ENCODE results near the gene OOEP. TPM values are rescaled to one million over a fixed set of nuclear protein-coding genes. Genes with fewer than 3 reads are reported as not detected.
"Not testable (repeated sequence)": the region's sequence is repeated elsewhere in the genome, so short reads cannot be mapped to it uniquely, and the experiment has no call there.

OOEP gene
- total RNA-seq (not detected), polyA plus RNA-seq (ENCODE audit: insufficient read depth in 1 of 8, insufficient read length in 8 of 8, low replicate concordance in 1 of 8) (under 1 TPM in 1 of 8 donors, not detected in 7; 0.16 TPM)
- long read RNA-seq, donor 1: 0 reads
- long read RNA-seq, donor 2: 0 reads
- long read RNA-seq, donor 3: 0 reads
- long read RNA-seq, donor 4: 0 reads
- long read RNA-seq, donor 5: 0 reads
- long read RNA-seq, donor 6: 0 reads
- long read RNA-seq, donor 7: 0 reads
- long read RNA-seq, donor 8: 0 reads
- long read RNA-seq, donor 9: 0 reads
- long read RNA-seq, donor 10: 0 reads
- long read RNA-seq, donor 11: 0 reads

DNA sequence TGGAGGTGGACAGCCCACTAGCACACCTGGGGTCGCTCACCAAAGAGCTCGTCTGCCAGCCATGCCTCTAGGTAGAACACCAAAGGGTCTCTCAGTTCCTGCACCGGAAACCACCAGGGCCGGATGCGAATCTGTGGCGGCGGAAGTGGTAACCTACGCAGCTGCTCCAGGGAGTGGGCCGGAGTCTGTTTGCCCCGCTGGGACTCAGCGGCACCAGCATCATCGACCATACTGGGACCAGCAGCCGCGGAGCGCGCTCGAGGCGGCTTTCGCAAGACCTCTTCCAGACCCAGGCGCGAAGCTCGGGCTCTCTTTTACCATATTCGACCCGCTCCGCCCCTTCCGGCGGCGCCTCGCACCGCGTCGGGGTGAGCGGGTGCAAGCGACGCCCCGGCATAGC, at the start of gene OOEP:
Gene OOEP (minus strand): TSS at position 335 of the 400 bp plus-strand sequence. CDS start 105 bp downstream, at position 230.
- Histone ChIP-seq H3K9me3 (replicated peaks; ENCODE audit: control insufficient read depth, low read depth, low read length) (peaks cover 10% of the 10 kb centered on the region), H3K4me3 (ENCODE audit: low read length) (no peak within 1 kb of the TSS), H3K4me1 (ENCODE audit: control insufficient read depth, insufficient read depth, low read length) (no peaks in the 10 kb centered on the region), H3K27ac (ENCODE audit: low read length) (no peak within 1 kb of the TSS), H3K27me3 (ENCODE audit: control insufficient read depth, insufficient read depth, low read length) (no peaks in the 10 kb centered on the region), H3K36me3 (ENCODE audit: control insufficient read depth, insufficient read depth, low read length) (no peaks in the 10 kb centered on the region)
- DNase-seq: no peak
- 97% methylated on average over 36 of the region's 36 CpGs for WGBS (ENCODE audit: insufficient coverage)

DNA sequence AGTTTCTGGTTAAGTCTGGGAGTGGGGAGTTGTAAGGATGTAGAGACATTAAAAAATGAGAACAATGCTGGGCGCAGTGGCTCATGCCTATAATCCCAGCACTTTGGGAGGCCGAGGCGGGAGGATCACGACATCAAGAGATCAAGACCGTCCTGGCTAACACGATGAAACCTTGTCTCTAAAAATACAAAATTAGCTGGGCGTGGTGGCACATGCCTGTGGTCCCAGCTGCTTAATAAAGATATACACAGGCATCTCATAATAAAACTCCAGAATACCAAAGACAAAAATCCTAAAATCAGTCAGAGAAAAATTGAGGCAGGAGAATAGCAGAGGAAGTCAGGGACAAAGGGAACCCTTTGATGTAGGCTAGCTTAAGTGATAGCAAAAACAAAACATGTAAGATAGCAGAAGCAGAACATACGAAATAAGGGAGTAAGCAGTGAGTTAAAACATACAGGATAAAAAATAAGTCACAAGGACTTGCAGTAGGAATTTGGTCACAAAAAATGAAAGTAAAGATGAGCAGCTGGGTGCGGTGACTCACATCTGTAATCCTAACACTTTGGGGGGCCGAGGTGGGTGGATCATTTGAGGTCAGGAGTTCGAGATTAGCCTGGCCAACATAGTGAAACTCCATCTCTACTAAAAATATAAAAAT, 48.5 kb upstream of the OOEP start:
- Histone ChIP-seq H3K4me3 (ENCODE audit: low read length) (no peak overlapping the region), H3K27me3 (ENCODE audit: control insufficient read depth, insufficient read depth, low read length) (no peaks in the 10 kb centered on the region), H3K9me3 (replicated peaks; ENCODE audit: control insufficient read depth, low read depth, low read length) (no peaks in the 10 kb centered on the region), H3K27ac (ENCODE audit: low read length) (no peak overlapping the region), H3K36me3 (ENCODE audit: control insufficient read depth, insufficient read depth, low read length) (peaks cover 4% of the 10 kb centered on the region), H3K4me1 (ENCODE audit: control insufficient read depth, insufficient read depth, low read length) (no peaks in the 10 kb centered on the region)
- DNase-seq: no peak
- 82% methylated on average over 6 of the region's 11 CpGs for WGBS (ENCODE audit: insufficient coverage)

DNA sequence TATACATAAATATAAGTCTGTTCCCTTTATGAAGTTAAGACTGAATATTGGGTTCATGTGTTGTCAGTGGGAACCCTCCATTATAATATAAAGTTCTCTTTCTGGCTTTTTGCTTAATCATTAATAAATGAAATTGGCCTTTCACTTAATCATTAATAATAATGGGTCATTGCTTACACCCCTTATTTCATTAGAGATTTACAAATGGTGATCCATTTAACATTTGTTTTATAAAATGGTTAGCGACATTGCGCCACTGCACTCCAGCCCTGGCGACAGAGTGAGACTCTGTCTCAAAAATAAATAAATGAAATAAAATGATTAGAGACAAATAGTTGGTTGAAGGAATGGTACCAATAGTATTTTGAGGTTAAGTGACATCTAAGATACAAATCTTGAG, 43.4 kb upstream of the OOEP start:
- Histone ChIP-seq H3K4me1 (ENCODE audit: control insufficient read depth, insufficient read depth, low read length) (no peaks in the 10 kb centered on the region), H3K4me3 (ENCODE audit: low read length) (no peak overlapping the region), H3K27ac (ENCODE audit: low read length) (no peak overlapping the region), H3K9me3 (replicated peaks; ENCODE audit: control insufficient read depth, low read depth, low read length) (no peaks in the 10 kb centered on the region), H3K27me3 (ENCODE audit: control insufficient read depth, insufficient read depth, low read length) (no peaks in the 10 kb centered on the region), H3K36me3 (ENCODE audit: control insufficient read depth, insufficient read depth, low read length) (no peaks in the 10 kb centered on the region)
- no peak for DNase-seq
- no CpG with 5 or more reads among the region's 3 CpGs for WGBS (ENCODE audit: insufficient coverage)

DNA sequence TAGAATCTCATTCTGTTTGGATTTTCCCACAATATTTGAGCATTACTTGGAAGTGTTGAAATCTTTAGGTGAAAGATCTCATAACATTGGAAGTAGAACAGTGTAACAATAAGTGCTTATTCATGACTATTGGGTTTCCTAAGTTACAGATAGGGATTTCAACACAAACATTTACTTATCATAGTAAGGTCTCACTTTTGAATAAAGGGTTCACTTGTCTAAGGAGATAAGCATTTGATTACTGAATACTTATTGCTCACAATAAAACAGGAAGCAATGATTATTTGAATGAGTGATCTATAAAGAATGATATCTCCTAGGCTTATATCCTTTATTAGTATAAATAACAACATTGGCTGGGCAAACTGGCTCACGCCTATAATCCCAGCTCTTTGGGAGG, 39.7 kb upstream of the OOEP start:
- 100% methylated on average over 1 of the region's 1 CpG for WGBS (ENCODE audit: insufficient coverage)
- Histone ChIP-seq H3K4me3 (ENCODE audit: low read length) (no peak overlapping the region), H3K27ac (ENCODE audit: low read length) (no peak overlapping the region), H3K4me1 (ENCODE audit: control insufficient read depth, insufficient read depth, low read length) (no peaks in the 10 kb centered on the region), H3K27me3 (ENCODE audit: control insufficient read depth, insufficient read depth, low read length) (no peaks in the 10 kb centered on the region), H3K36me3 (ENCODE audit: control insufficient read depth, insufficient read depth, low read length) (no peaks in the 10 kb centered on the region), H3K9me3 (replicated peaks; ENCODE audit: control insufficient read depth, low read depth, low read length) (no peaks in the 10 kb centered on the region)
- no peak for DNase-seq

DNA sequence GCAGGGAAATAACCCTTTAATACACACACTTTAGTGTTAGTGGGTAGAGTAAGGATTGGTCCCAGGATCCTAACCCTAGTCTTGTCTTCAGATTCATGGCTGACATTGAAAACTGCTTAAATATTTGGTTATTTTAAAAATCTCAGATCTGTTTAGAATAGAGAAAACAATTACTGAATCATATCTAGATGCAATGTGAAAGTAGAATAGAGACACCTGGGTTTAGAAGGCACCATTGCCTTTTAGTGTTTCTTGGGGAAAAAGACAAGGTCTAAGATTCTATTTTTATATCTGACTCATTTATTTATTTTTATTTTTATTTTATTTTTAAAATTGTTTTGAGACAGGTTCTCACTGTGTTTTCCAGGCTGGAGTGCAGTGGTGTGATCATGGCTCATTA, 31.0 kb upstream of the OOEP start:
- H3K4me1 ChIP-seq (ENCODE audit: control insufficient read depth, insufficient read depth, low read length): no peaks in the 10 kb centered on the region
- H3K4me3 ChIP-seq (ENCODE audit: low read length): no peak overlapping the region
- H3K27me3 ChIP-seq (ENCODE audit: control insufficient read depth, insufficient read depth, low read length): no peaks in the 10 kb centered on the region

DNA sequence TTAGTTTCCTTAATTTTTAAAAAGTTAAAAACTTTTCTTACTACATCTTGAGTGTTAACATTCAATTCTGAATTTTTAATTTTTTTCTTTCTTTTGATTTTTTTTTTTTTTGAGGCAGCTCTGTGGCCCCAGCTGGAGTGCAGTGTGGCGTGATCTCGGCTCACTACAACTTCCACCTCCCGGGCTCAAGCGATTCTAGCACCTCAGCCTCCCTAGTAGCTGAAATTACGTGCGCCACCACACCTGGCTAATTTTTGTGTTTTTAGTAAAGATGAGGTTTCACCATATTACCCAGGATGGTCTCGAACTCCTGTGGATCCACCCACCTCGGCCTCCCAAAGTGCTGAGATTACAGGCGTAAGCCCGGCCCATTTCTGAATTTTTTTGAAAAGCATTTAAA, 26.2 kb upstream of the OOEP start:
- Histone ChIP-seq H3K36me3 (ENCODE audit: control insufficient read depth, insufficient read depth, low read length) (no peaks in the 10 kb centered on the region), H3K27me3 (ENCODE audit: control insufficient read depth, insufficient read depth, low read length) (no peaks in the 10 kb centered on the region), H3K4me3 (ENCODE audit: low read length) (no peak overlapping the region), H3K4me1 (ENCODE audit: control insufficient read depth, insufficient read depth, low read length) (no peaks in the 10 kb centered on the region), H3K27ac (ENCODE audit: low read length) (no peak overlapping the region), H3K9me3 (replicated peaks; ENCODE audit: control insufficient read depth, low read depth, low read length) (no peaks in the 10 kb centered on the region)
- DNase-seq: no peak
- no CpG with 5 or more reads among the region's 10 CpGs for WGBS (ENCODE audit: insufficient coverage)

More for the DNA sequence above, 31.0 kb upstream of the OOEP start:
- H3K9me3 ChIP-seq (replicated peaks; ENCODE audit: control insufficient read depth, low read depth, low read length): no peaks in the 10 kb centered on the region
- H3K36me3 ChIP-seq (ENCODE audit: control insufficient read depth, insufficient read depth, low read length): no peaks in the 10 kb centered on the region
- no peak for DNase-seq
- no peak overlapping the region for H3K27ac ChIP-seq (ENCODE audit: low read length)

DNA sequence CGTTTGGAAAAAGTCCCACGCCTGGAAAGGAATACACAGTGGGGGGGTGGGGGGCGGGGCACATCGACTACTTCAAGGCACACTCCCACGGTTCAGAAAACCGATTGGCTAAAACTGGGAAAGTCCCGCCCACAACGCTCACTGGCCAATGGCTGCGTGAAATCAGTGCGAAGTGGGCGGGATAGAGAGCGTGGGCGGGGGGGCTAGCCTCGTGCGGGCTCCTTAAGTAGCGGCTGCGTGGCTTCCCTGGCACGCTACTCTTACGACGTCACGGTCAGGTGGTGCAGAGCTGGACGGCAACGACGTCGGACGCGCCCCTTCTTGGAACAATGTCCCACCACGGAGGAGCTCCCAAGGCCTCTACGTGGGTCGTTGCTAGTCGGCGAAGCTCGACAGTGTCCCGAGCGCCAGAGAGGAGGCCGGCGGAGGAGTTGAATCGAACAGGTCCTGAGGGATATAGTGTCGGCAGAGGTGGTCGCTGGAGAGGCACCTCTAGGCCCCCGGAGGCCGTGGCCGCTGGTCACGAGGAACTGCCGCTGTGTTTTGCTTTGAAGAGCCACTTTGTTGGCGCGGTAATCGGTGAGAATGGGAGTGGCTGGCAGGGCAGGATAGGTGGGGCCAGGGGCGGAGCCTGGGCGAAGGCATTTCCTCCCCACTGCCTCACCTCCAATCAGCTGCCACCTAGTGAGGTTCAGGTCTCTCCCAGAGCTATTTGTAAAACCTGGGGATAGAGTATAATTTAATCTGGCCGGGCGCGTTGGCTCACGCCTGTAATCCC, 25.1 kb upstream of the OOEP start, which contains the start of gene DDX43:
Gene DDX43 (plus strand): TSS at position 252 of the 778 bp plus-strand sequence. CDS start 78 bp downstream, at position 330.
- peak; percentile 41 for DNase-seq
- H3K4me1 ChIP-seq (ENCODE audit: control insufficient read depth, insufficient read depth, low read length): no peaks in the 10 kb centered on the region
- H3K4me3 ChIP-seq (ENCODE audit: low read length): no peak within 1 kb of the TSS
- H3K27me3 ChIP-seq (ENCODE audit: control insufficient read depth, insufficient read depth, low read length): no peaks in the 10 kb centered on the region
- WGBS (ENCODE audit: insufficient coverage): 83% methylated on average over 40 of the region's 54 CpGs
- no peaks in the 10 kb centered on the region for H3K9me3 ChIP-seq (replicated peaks; ENCODE audit: control insufficient read depth, low read depth, low read length)
- H3K27ac ChIP-seq (ENCODE audit: low read length): no peak within 1 kb of the TSS
- H3K36me3 ChIP-seq (ENCODE audit: control insufficient read depth, insufficient read depth, low read length): no peaks in the 10 kb centered on the region

DNA sequence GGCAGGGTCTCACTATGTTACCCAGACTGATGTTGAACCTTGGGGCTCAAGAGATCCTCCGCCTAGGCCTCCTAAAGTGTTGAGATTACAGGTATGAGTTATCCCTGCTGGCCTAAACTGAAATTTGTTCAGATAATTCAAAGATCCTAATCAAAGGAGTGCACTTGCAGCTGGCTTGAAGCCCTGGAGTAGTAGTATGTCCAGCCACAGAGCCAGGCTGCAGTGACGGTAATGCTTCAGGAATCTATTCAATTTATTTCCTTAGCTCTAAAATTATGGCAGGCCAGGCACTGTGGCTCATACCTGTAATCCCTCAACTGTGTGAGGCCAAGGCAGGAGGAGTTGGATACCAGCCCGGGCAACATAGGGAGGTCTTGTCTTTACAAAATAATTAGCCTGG, 23.6 kb upstream of the OOEP start:
- Histone ChIP-seq H3K9me3 (replicated peaks; ENCODE audit: control insufficient read depth, low read depth, low read length) (no peaks in the 10 kb centered on the region), H3K4me1 (ENCODE audit: control insufficient read depth, insufficient read depth, low read length) (no peaks in the 10 kb centered on the region), H3K27me3 (ENCODE audit: control insufficient read depth, insufficient read depth, low read length) (peaks cover 6% of the 10 kb centered on the region), H3K36me3 (ENCODE audit: control insufficient read depth, insufficient read depth, low read length) (no peaks in the 10 kb centered on the region), H3K27ac (ENCODE audit: low read length) (no peak overlapping the region), H3K4me3 (ENCODE audit: low read length) (no peak overlapping the region)
- 87% methylated on average over 3 of the region's 3 CpGs for WGBS (ENCODE audit: insufficient coverage)
- DNase-seq: no peak

DNA sequence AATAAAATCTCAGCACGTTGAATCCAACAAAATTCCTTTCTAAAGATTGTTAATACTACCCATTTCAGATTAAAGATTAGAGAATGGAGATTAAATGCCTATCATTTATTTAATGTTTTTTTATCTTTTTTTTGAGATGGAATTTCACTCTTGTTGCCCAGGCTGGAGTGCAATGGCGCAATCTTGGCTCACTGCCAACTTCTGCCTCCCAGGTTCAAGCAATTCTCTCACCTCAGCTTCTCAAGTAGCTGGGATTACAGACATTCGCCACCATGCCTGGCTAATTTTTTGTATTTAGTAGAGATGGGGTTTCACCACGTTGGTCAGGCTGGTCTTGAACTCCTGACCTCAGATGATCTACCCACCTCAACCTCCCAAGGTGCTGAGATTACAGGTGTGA, 22.5 kb upstream of the OOEP start:
- H3K4me1 ChIP-seq (ENCODE audit: control insufficient read depth, insufficient read depth, low read length); H3K4me3 ChIP-seq (ENCODE audit: low read length); H3K36me3 ChIP-seq (ENCODE audit: control insufficient read depth, insufficient read depth, low read length); H3K9me3 ChIP-seq (replicated peaks; ENCODE audit: control insufficient read depth, low read depth, low read length); H3K27ac ChIP-seq (ENCODE audit: low read length); DNase-seq: not testable (repeated sequence)
- WGBS (ENCODE audit: insufficient coverage): 40% methylated on average over 1 of the region's 4 CpGs
- peaks cover 10% of the 10 kb centered on the region for H3K27me3 ChIP-seq (ENCODE audit: control insufficient read depth, insufficient read depth, low read length)

DNA sequence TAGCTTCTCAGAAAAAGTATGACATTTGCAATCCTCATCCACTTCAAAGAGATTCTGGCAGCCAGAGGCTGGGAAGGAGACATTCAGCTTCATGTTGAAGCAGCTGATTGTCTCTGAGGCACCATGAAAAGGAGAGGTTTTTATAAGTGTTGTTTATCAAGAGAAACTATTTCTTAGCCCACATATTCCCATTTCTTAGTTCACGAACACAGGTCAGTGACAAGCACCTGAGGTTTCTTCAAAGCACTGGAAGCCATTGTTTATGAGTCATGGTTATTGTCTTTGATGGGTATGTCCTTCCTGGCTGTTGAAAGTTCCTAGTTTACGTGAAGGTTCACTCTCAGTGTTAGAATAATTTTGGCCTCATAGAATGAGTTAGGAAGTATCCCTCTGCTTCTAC, 22.0 kb upstream of the OOEP start:
- H3K27ac ChIP-seq (ENCODE audit: low read length): no peak overlapping the region
- H3K4me1 ChIP-seq (ENCODE audit: control insufficient read depth, insufficient read depth, low read length): no peaks in the 10 kb centered on the region
- peaks cover 10% of the 10 kb centered on the region for H3K27me3 ChIP-seq (ENCODE audit: control insufficient read depth, insufficient read depth, low read length)
- H3K9me3 ChIP-seq (replicated peaks; ENCODE audit: control insufficient read depth, low read depth, low read length): no peaks in the 10 kb centered on the region
- no peak overlapping the region for H3K4me3 ChIP-seq (ENCODE audit: low read length)
- no peaks in the 10 kb centered on the region for H3K36me3 ChIP-seq (ENCODE audit: control insufficient read depth, insufficient read depth, low read length)
- no CpG with 5 or more reads among the region's 2 CpGs for WGBS (ENCODE audit: insufficient coverage)
- DNase-seq: no peak
